K562 (cell line): Measurements from ENCODE around the gene EIF1B. TPM values are rescaled to one million over a fixed set of nuclear protein-coding genes. Genes with fewer than 3 reads are reported as not detected.

Source experiments
- ERF ChIP-seq: fragments of 450-650 bp; formaldehyde crosslinking; IDR thresholded peaks from 2 replicates; pipeline ENCODE4 v1.4.0; 2020; ENCODE audit warnings: mild to moderate bottlenecking, mixed read lengths
- HNRNPK ChIP-seq: fragments of 200-400 bp; formaldehyde crosslinking; IDR thresholded peaks from one replicate; pipeline ENCODE4 v1.6.1; 2018; ENCODE audit warnings: mild to moderate bottlenecking, low read depth, low read length; ENCODE audit not compliant: poor library complexity, severe bottlenecking
- POU5F1 ChIP-seq: fragments of 150-350 bp; IDR thresholded peaks from 2 replicates; pipeline ENCODE4 v1.6.1; 2014; ENCODE audit warnings: borderline replicate concordance, low read length, low read depth, mild to moderate bottlenecking; ENCODE audit not compliant: partially characterized antibody
- TAF1 ChIP-seq: IDR thresholded peaks from 2 replicates; pipeline ENCODE4 v1.6.1; 2011; ENCODE audit warnings: mild to moderate bottlenecking, low read length, moderate library complexity; ENCODE audit not compliant: insufficient read depth, control insufficient read depth, severe bottlenecking; ENCODE audit errors: extremely low read depth
- polyA plus RNA-seq, 8 experiments: library from polyadenylated mRNA; depleted of rRNA in 4 of 8; stranded (reverse) in 5 of 8; unstranded in 3 of 8; fragments of >200 nt; fragmentation: Nextera tagmentation in 2 of 8; fragmentation: Illumina TruSeq in 1 of 8; extraction: Ambion mirVana in 2 of 8; extraction: Trizol in 1 of 8; gene quantifications; 2 replicates each; pipeline versions ENCODE4 v1.2.1 to v1.2.3, GENCODE V29; 2011 to 2014; ENCODE audit warnings: inconsistent platforms in 1 of 8, missing spikeins in 1 of 8
- total RNA-seq, 7 experiments: library from RNA; depleted of rRNA in 6 of 7; stranded (reverse); fragments of >200 nt in 6 of 7; fragmentation: Illumina TruSeq in 2 of 7; extraction: Trizol in 2 of 7; gene quantifications; 2 replicates each; pipeline versions ENCODE4 v1.2.1 to v1.2.3, GENCODE V29; 2011 to 2021; ENCODE audit warnings: low replicate concordance in 1 of 7
- TF ChIP-seq, protein P1 (sequence below): fragments of 450-650 bp; IDR thresholded peaks from 2 replicates; pipeline ENCODE4 v1.6.1; 2016; ENCODE audit warnings: low read depth
- TF ChIP-seq, protein P2 (sequence below), 2 experiments: fragments of 450-650 bp in 1 of 2; IDR thresholded peaks; 2 replicates each; pipeline ENCODE4 v1.6.1; 2011 to 2017; ENCODE audit warnings: low read depth in 2 of 2, antibody characterized with exemption in 1 of 2, borderline replicate concordance in 1 of 2, low read length in 1 of 2, mild to moderate bottlenecking in 1 of 2, mixed read lengths in 1 of 2; ENCODE audit not compliant: control insufficient read depth in 1 of 2
- TF ChIP-seq, protein P3 (sequence below): fragments of 250-450 bp; sonication (Bioruptor Pico); IDR thresholded peaks from 2 replicates; pipeline ENCODE4 v1.5.0; 2021; ENCODE audit warnings: mild to moderate bottlenecking, moderate library complexity

Gene EIF1B
- total and polyA plus RNA-seq, 9 of the 15 experiments (the other 6 are each of a cell fraction or from before 2014, with no cell fraction given): 18.1 to 184 (median 78.9) TPM

DNA sequence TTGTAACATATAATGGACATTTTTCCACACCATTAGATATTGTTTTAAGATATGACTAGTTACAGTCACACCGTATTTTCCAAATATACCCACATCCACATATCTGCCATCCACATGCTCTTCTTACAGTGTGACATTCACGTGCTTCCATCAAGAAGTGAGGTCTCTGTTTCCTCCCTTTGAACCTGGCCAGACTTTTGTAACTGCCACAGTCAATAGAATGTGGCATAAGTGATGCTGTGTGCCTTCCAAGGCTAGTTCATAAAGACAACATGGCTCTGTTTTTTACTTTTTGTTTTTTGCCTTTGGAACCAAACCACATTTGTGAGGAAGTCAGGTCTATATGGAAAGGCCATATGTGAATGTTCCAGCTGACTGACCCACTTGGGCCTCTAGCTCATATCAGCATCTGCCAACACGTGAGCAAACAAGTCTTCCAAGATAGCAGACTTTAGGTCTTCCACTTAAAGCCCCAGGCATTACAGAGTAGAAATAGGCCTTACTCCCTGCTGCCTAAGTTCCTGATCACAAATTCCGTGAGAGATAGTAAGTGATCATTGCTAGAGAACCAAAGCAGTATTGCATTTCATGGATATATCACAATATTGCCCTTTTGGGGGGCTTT is 27.1 kb downstream of the EIF1B start (continued):
- TF ChIP-seq, protein P1, sequence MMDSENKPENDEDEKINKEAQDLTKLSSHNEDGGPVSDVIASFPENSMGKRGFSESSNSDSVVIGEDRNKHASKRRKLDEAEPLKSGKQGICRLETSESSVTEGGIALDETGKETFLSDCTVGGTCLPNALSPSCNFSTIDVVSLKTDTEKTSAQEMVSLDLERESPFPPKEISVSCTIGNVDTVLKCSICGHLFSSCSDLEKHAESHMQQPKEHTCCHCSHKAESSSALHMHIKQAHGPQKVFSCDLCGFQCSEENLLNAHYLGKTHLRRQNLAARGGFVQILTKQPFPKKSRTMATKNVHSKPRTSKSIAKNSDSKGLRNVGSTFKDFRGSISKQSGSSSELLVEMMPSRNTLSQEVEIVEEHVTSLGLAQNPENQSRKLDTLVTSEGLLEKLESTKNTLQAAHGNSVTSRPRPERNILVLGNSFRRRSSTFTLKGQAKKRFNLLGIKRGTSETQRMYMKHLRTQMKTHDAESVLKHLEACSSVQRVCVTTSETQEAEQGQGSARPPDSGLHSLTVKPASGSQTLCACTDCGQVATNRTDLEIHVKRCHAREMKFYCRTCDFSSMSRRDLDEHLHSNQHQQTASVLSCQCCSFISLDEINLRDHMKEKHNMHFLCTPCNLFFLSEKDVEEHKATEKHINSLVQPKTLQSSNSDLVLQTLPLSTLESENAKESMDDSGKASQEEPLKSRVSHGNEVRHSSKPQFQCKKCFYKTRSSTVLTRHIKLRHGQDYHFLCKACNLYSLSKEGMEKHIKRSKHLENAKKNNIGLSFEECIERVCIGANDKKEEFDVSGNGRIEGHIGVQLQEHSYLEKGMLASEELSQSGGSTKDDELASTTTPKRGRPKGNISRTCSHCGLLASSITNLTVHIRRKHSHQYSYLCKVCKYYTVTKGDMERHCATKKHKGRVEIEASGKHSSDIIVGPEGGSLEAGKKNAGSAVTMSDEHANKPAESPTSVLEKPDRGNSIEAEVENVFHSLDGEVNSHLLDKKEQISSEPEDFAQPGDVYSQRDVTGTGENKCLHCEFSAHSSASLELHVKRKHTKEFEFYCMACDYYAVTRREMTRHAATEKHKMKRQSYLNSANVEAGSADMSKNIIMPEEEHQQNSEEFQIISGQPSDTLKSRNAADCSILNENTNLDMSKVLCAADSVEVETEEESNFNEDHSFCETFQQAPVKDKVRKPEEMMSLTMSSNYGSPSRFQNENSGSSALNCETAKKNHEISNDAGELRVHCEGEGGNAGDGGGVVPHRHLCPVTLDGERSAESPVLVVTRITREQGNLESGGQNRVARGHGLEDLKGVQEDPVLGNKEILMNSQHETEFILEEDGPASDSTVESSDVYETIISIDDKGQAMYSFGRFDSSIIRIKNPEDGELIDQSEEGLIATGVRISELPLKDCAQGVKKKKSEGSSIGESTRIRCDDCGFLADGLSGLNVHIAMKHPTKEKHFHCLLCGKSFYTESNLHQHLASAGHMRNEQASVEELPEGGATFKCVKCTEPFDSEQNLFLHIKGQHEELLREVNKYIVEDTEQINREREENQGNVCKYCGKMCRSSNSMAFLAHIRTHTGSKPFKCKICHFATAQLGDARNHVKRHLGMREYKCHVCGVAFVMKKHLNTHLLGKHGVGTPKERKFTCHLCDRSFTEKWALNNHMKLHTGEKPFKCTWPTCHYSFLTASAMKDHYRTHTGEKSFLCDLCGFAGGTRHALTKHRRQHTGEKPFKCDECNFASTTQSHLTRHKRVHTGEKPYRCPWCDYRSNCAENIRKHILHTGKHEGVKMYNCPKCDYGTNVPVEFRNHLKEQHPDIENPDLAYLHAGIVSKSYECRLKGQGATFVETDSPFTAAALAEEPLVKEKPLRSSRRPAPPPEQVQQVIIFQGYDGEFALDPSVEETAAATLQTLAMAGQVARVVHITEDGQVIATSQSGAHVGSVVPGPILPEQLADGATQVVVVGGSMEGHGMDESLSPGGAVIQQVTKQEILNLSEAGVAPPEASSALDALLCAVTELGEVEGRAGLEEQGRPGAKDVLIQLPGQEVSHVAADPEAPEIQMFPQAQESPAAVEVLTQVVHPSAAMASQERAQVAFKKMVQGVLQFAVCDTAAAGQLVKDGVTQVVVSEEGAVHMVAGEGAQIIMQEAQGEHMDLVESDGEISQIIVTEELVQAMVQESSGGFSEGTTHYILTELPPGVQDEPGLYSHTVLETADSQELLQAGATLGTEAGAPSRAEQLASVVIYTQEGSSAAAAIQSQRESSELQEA: no peak
- TF ChIP-seq TAF1 (no peak), HNRNPK (no peak), POU5F1 (no peak), ERF (no peak)
- TF ChIP-seq, protein P2, sequence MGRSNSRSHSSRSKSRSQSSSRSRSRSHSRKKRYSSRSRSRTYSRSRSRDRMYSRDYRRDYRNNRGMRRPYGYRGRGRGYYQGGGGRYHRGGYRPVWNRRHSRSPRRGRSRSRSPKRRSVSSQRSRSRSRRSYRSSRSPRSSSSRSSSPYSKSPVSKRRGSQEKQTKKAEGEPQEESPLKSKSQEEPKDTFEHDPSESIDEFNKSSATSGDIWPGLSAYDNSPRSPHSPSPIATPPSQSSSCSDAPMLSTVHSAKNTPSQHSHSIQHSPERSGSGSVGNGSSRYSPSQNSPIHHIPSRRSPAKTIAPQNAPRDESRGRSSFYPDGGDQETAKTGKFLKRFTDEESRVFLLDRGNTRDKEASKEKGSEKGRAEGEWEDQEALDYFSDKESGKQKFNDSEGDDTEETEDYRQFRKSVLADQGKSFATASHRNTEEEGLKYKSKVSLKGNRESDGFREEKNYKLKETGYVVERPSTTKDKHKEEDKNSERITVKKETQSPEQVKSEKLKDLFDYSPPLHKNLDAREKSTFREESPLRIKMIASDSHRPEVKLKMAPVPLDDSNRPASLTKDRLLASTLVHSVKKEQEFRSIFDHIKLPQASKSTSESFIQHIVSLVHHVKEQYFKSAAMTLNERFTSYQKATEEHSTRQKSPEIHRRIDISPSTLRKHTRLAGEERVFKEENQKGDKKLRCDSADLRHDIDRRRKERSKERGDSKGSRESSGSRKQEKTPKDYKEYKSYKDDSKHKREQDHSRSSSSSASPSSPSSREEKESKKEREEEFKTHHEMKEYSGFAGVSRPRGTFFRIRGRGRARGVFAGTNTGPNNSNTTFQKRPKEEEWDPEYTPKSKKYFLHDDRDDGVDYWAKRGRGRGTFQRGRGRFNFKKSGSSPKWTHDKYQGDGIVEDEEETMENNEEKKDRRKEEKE (IDR thresholded peaks at IDR 0.05; ENCODE audit: borderline replicate concordance in 1 of 2, control insufficient read depth in 1 of 2, low read depth in 2 of 2, low read length in 1 of 2): no peak
- TF ChIP-seq, protein P3, sequence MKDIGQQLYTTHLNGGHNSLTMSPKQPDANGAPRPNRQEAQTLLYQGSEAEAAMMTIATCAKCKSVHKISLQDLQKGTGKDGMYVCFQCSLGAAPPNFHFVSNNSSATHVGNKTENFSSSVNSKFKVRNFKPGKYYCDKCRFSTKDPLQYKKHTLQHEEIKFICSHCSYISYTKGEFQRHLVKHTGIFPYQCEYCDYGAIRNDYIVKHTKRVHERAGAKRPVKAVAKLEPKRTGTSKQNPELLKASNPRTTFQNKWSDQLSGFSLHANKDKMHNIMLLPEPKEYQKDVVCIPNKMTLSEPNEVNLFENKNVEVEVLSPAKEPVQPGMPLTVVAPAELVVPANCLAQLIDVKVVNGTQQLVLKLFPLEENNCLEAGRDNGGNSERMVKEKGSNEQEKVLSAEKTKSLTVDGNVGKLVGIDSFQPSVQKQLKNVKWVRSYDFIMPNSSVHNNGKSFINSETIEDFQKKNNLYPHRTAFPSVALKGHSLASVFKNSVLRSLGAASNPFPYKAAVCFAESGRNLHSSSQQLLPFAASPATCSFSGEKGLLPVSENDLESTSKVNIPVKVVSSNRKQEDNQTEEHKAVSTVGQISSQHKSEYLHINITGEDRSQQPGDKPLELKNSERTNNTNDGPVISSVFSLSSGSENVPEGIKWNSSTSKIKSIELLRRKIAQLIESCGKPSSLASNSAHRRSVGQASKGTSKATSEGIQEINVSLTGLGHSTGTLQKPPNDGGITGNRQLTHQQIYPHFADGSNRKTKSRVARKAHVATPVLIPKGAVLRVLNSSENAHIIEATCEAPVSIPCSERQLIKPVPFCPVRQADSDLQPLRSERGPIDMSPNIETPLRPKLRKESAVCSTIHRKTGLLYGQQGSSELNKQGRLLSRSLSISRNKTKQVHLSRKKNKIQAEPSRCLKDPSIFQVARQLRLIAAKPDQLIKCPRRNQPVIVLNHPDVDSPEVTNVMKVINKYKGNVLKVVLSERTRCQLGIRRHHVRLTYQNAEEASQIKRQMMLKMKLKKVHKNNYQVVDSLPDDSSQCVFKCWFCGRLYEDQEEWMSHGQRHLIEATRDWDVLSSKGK (CRISPR knock-in tag): no peak
